CD8-positive, alpha-beta memory T cell (primary cell): ENCODE results near the gene ERBB3. TPM values are rescaled to one million over a fixed set of nuclear protein-coding genes. Genes with fewer than 3 reads are reported as not detected.

Experiments
- CTCF ChIA-PET: fragments of 350-600 bp; sonication (Branson Sonifier 250); formaldehyde crosslinking; loops from one replicate; lab custom pipeline; 2021; ENCODE audit warnings: antibody characterized with exemption; lab: Charles Lee
- POLR2A ChIA-PET: fragments of 350-600 bp; sonication (Branson Sonifier 250); formaldehyde crosslinking; loops from one replicate; lab custom pipeline; 2021; ENCODE audit warnings: antibody characterized with exemption; lab: Charles Lee
- DNase-seq, 5 donors: peaks; one replicate each; pipeline versions ENCODE4 v3.0.0 to v3.0.0-alpha.2; 2020 to 2022; ENCODE audit warnings: mixed read lengths in 1 of 5
- H3K27ac ChIP-seq: one replicate; pipeline ENCODE4 v1.7.0; 2013; ENCODE audit warnings: low read depth, mild to moderate bottlenecking, low read length, moderate library complexity
- H3K27me3 ChIP-seq: 2 replicates; pipeline ENCODE4 v1.7.0; 2013; ENCODE audit warnings: low read length, mild to moderate bottlenecking; ENCODE audit not compliant: insufficient read depth, poor library complexity, severe bottlenecking
- H3K36me3 ChIP-seq: 2 replicates; pipeline ENCODE4 v1.7.0; 2013; ENCODE audit warnings: mild to moderate bottlenecking, low read length, moderate library complexity; ENCODE audit not compliant: insufficient read depth
- H3K4me1 ChIP-seq: 2 replicates; pipeline ENCODE4 v1.7.0; 2013; ENCODE audit warnings: mild to moderate bottlenecking, low read length, moderate library complexity; ENCODE audit not compliant: insufficient read depth
- H3K4me3 ChIP-seq: 2 replicates; pipeline ENCODE4 v1.7.0; 2013; ENCODE audit warnings: mild to moderate bottlenecking, low read length
- H3K9me3 ChIP-seq: 2 replicates; pipeline ENCODE4 v1.7.0; 2013; ENCODE audit warnings: mild to moderate bottlenecking, low read length
- H3K27ac Mint-ChIP-seq, 8 donors: one replicate each; pipeline ENCODE4 v1.8.0; 2020 to 2021; ENCODE audit warnings: mixed read lengths in 8 of 8, mild to moderate bottlenecking in 6 of 8, inconsistent platforms in 3 of 8, moderate library complexity in 3 of 8
- H3K27me3 Mint-ChIP-seq, 2 donors: one replicate each; pipeline ENCODE4 v1.8.0; 2020 to 2021; ENCODE audit warnings: mixed read lengths in 2 of 2, mild to moderate bottlenecking in 1 of 2, moderate library complexity in 1 of 2
- H3K36me3 Mint-ChIP-seq, 3 donors: one replicate each; pipeline ENCODE4 v1.8.0; 2020 to 2021; ENCODE audit warnings: mixed read lengths in 3 of 3, inconsistent platforms in 1 of 3, mild to moderate bottlenecking in 1 of 3
- H3K4me1 Mint-ChIP-seq, 3 donors: one replicate each; pipeline ENCODE4 v1.8.0; 2020 to 2021; ENCODE audit warnings: mixed read lengths in 3 of 3, inconsistent platforms in 1 of 3, mild to moderate bottlenecking in 1 of 3
- H3K4me3 Mint-ChIP-seq, 7 donors: one replicate each; pipeline ENCODE4 v1.8.0; 2020 to 2021; ENCODE audit warnings: mixed read lengths in 7 of 7, mild to moderate bottlenecking in 6 of 7, moderate library complexity in 4 of 7, inconsistent platforms in 2 of 7
- H3K9me3 Mint-ChIP-seq, 5 donors: one replicate each; pipeline ENCODE4 v1.8.0; 2020 to 2022; ENCODE audit warnings: mixed read lengths in 5 of 5, mild to moderate bottlenecking in 3 of 5, moderate library complexity in 2 of 5, inconsistent platforms in 1 of 5
- polyA plus RNA-seq: library from polyadenylated mRNA; unstranded; fragments of 300-500 nt; fragmentation: Illumina TruSeq; gene quantifications from one replicate; pipeline ENCODE4 v1.2.3, GENCODE V29; 2021
- total RNA-seq, 2 experiments: library from RNA; stranded (reverse); gene quantifications; one replicate each; pipeline ENCODE4 v1.2.3, GENCODE V29; 2021

ERBB3 gene
- total and polyA plus RNA-seq, 3 experiments from 2014 or later = 0.63 to 1.9 (median 1.7) TPM

DNA sequence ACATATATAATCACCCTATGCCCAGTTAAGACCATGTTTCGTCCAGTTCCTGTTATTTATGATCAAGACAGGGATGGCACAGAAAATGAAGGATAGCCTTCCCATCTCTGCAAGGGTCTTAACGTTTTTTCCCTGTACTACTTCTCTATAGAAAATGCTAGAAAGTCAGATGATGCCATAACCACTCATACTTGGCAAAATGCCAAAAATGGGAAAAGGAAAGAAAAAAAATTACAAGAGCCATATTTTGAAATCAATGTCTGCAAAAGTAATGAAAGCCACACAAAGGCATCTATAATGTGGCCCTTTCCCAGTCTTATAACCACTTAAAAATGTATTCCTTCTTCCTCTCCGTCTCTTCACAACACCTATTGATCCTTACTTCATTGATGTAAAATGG is 70.6 kb downstream of the ERBB3 start:
- Histone ChIP-seq H3K27ac (no peak overlapping the region), H3K36me3 (no peaks in the 10 kb centered on the region), H3K4me1 (peaks cover 24% of the 10 kb centered on the region), H3K4me3 (no peak overlapping the region), H3K9me3 (no peaks in the 10 kb centered on the region), H3K27me3 (no peaks in the 10 kb centered on the region)
- DNase-seq = no peak
- peaks cover 0 to 6% (median 2%) of the 10 kb centered on the region in 3 donors for H3K36me3 Mint-ChIP-seq
- H3K27ac Mint-ChIP-seq = peak overlapping the region in 7 of 8 donors; percentile 69 to 98 (median 94)
- no peaks in the 10 kb centered on the region for H3K27me3 Mint-ChIP-seq
- ChIA-PET POLR2A (interaction anchor here (0.6 to 1.7 kb wide), 6 partner anchors 9 to 55 kb away, joined by 3 to 19 read pairs (median 6); partner anchors contain the start of gene ESYT1), CTCF (interaction anchor here (0.6 to 1.8 kb wide), 2 partner anchors 12 to 39 kb away, joined by 3 to 10 read pairs; partner anchors contain the start of gene SMARCC2)
- peak overlapping the region; percentile 39 to 91 (median 67) for H3K4me3 Mint-ChIP-seq
- H3K9me3 Mint-ChIP-seq = no peaks in the 10 kb centered on the region
- H3K4me1 Mint-ChIP-seq = peaks cover 33 to 37% (median 36%) of the 10 kb centered on the region in 3 donors

DNA sequence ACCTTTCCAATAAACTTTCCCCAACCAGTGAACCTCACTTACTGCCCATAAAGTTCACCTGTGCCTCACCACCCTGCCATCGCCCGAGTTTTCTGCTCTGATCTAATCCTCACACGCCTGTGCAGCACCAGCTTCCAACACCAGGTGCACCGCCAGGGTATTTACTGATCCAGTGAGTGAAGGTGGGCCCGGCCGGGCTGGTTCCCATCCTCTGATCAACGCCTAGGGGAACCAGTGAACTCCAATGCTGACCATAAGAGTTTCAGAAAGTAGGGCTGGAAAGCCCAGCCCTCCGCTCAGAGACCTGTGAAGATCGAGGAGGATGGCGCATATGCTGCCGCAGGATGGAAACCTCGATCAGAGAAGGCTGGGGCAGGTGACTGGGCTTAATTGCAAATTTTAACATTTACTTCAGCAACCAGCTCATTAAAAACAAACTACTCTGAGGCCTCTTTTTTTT is 71.7 kb downstream of the ERBB3 start:
- peaks cover 31 to 36% (median 33%) of the 10 kb centered on the region in 3 donors for H3K4me1 Mint-ChIP-seq
- no peaks in the 10 kb centered on the region for H3K27me3 Mint-ChIP-seq
- POLR2A ChIA-PET = interaction anchor here (0.6 to 1.7 kb wide), 12 partner anchors 9 to 222 kb away, joined by 3 to 19 read pairs (median 4); partner anchors contain the start of genes ESYT1, PA2G4, RPL41 and SMARCC2
- Histone ChIP-seq H3K9me3 (no peaks in the 10 kb centered on the region), H3K4me1 (peaks cover 24% of the 10 kb centered on the region), H3K36me3 (no peaks in the 10 kb centered on the region), H3K27ac (peak overlapping the region; percentile 80), H3K27me3 (no peaks in the 10 kb centered on the region), H3K4me3 (peak overlapping the region; percentile 60)
- H3K9me3 Mint-ChIP-seq = no peaks in the 10 kb centered on the region
- DNase-seq = peak; percentile 52 to 81 (median 55)
- peak overlapping the region; percentile 94 to 98 (median 97) for H3K27ac Mint-ChIP-seq
- CTCF ChIA-PET = interaction anchor here (0.6 to 1.8 kb wide), 11 partner anchors 9 to 313 kb away, joined by 3 to 22 read pairs (median 3); partner anchors contain the start of genes ESYT1, SMARCC2 and ZC3H10
- peaks cover 0 to 6% (median 2%) of the 10 kb centered on the region in 3 donors for H3K36me3 Mint-ChIP-seq
- peak overlapping the region; percentile 89 to 98 (median 91) for H3K4me3 Mint-ChIP-seq

DNA sequence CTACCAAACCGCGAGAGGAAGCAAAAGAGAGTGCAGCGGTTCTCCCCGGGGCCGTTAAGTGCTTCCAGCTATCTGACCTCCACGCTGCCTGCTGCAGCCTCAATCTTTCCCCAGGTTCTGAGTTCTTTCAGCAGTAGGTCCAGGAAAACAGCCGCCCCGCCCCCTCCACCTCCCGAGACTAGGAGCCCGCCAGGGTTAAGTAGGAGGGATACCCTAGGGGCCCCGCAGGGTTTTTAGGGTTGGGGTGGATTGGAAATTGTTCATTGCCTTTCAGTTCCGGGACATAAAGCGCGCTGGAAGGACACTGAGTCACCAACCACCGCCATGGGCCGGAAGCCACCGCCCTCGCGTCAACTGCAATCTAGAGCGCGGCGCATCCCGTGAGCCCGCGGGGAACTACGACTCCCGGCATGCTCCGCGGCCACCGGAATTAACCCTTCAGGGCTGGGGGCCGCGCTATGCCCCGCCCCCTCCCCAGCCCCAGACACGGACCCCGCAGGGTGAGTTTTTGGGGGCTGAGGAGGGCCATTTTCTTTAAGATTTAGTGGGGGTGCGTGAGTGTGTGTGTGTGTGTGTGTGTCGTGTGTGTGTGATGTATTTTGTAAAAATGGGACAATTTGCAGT is 72.3 kb downstream of the ERBB3 start, which contains the start of gene MYL6B:
MYL6B (plus strand) TSS at position 456 of the 624 bp plus-strand sequence. CDS start 1,332 bp downstream, outside the sequence.
- peak; percentile 84 to 94 (median 87) for DNase-seq
- no peaks in the 10 kb centered on the region for H3K9me3 ChIP-seq
- H3K36me3 ChIP-seq = no peaks in the 10 kb centered on the region
- POLR2A ChIA-PET = interaction anchor here (0.6 to 1.7 kb wide), 11 partner anchors 10 to 222 kb away, joined by 3 to 19 read pairs (median 5); partner anchors contain the start of genes ESYT1, PA2G4, RPL41 and SMARCC2
- peaks cover 0 to 6% (median 2%) of the 10 kb centered on the region in 3 donors for H3K36me3 Mint-ChIP-seq
- peak within 1 kb of the TSS; percentile 89 to 98 (median 91) for H3K4me3 Mint-ChIP-seq
- peak within 1 kb of the TSS; percentile 94 to 98 (median 97) for H3K27ac Mint-ChIP-seq
- no peaks in the 10 kb centered on the region for H3K27me3 ChIP-seq
- H3K9me3 Mint-ChIP-seq = no peaks in the 10 kb centered on the region
- no peaks in the 10 kb centered on the region for H3K27me3 Mint-ChIP-seq
- H3K27ac ChIP-seq = peak within 1 kb of the TSS; percentile 80
- H3K4me1 ChIP-seq = peaks cover 27% of the 10 kb centered on the region
- CTCF ChIA-PET = interaction anchor here (0.8 to 1.8 kb wide), 10 partner anchors 10 to 312 kb away, joined by 3 to 22 read pairs (median 4); partner anchors contain the start of genes ESYT1, SMARCC2 and ZC3H10
- H3K4me3 ChIP-seq = peak within 1 kb of the TSS; percentile 60
- H3K4me1 Mint-ChIP-seq = peaks cover 31 to 36% (median 33%) of the 10 kb centered on the region in 3 donors

Other genes starting within 250 kb of the ERBB3 start
- gene MMP19, start 237.2 kb upstream of the ERBB3 start, total RNA-seq = 1 to 10 TPM in 1 of 2 experiments, under 1 TPM in 1; 0.29 to 1.0 TPM
- not detected for gene MMP19, start 237.2 kb upstream of the ERBB3 start, polyA plus RNA-seq
- 10 to 100 TPM; 35.8 to 38.4 TPM for gene PYM1, start 152.3 kb upstream of the ERBB3 start, total RNA-seq
- 80.8 TPM for gene PYM1, start 152.3 kb upstream of the ERBB3 start, polyA plus RNA-seq
- gene DGKA, start 149.0 kb upstream of the ERBB3 start, total RNA-seq = 100 to 1,000 TPM; 221 to 236 TPM
- 234 TPM for gene DGKA, start 149.0 kb upstream of the ERBB3 start, polyA plus RNA-seq
- under 1 TPM; 0.28 to 0.33 TPM for gene PMEL, start 114.1 kb upstream of the ERBB3 start, total RNA-seq
- not detected for gene PMEL, start 114.1 kb upstream of the ERBB3 start, polyA plus RNA-seq
- gene CDK2, start 113.3 kb upstream of the ERBB3 start, total RNA-seq = 100 to 1,000 TPM; 117 to 125 TPM
- 8.2 TPM for gene CDK2, start 113.3 kb upstream of the ERBB3 start, polyA plus RNA-seq
- gene RAB5B, start 106.1 kb upstream of the ERBB3 start, total RNA-seq = 10 to 100 TPM; 36.6 to 38.3 TPM
- 68.5 TPM for gene RAB5B, start 106.1 kb upstream of the ERBB3 start, polyA plus RNA-seq
- gene SUOX, start 82.9 kb upstream of the ERBB3 start, total RNA-seq = 1 to 10 TPM; 2.3 to 2.5 TPM
- 0.90 TPM for gene SUOX, start 82.9 kb upstream of the ERBB3 start, polyA plus RNA-seq
- 10 to 100 TPM; 11.0 to 11.6 TPM for gene IKZF4, start 59.1 kb upstream of the ERBB3 start, total RNA-seq
- 0.86 TPM for gene IKZF4, start 59.1 kb upstream of the ERBB3 start, polyA plus RNA-seq
- gene RPS26, start 38.2 kb upstream of the ERBB3 start, total RNA-seq = 10 to 100 TPM; 48.8 to 59.9 TPM
- gene RPS26, start 38.2 kb upstream of the ERBB3 start, polyA plus RNA-seq = 1,127 TPM
- 100 to 1,000 TPM; 468 to 504 TPM for gene PA2G4, start 24.4 kb downstream of the ERBB3 start, total RNA-seq
- gene PA2G4, start 24.4 kb downstream of the ERBB3 start, polyA plus RNA-seq = 249 TPM
- 1,000 to 10,000 TPM; 5,711 to 5,990 TPM for gene RPL41, start 36.5 kb downstream of the ERBB3 start, total RNA-seq
- 7,268 TPM for gene RPL41, start 36.5 kb downstream of the ERBB3 start, polyA plus RNA-seq
- 1 to 10 TPM; 8.1 to 9.0 TPM for gene ZC3H10, start 38.1 kb downstream of the ERBB3 start, total RNA-seq
- 3.2 TPM for gene ZC3H10, start 38.1 kb downstream of the ERBB3 start, polyA plus RNA-seq
- 100 to 1,000 TPM; 185 to 191 TPM for gene ESYT1, start 48.1 kb downstream of the ERBB3 start, total RNA-seq
- 374 TPM for gene ESYT1, start 48.1 kb downstream of the ERBB3 start, polyA plus RNA-seq
- gene MYL6B, start 72.4 kb downstream of the ERBB3 start, total RNA-seq = 10 to 100 TPM; 68.6 to 70.0 TPM
- gene MYL6B, start 72.4 kb downstream of the ERBB3 start, polyA plus RNA-seq = 6.2 TPM
- gene MYL6, start 78.2 kb downstream of the ERBB3 start, total RNA-seq = 1,000 to 10,000 TPM; 1,010 to 1,017 TPM
- gene MYL6, start 78.2 kb downstream of the ERBB3 start, polyA plus RNA-seq = 2,423 TPM
- gene SMARCC2, start 109.3 kb downstream of the ERBB3 start, total RNA-seq = 100 to 1,000 TPM; 107 to 118 TPM
- gene SMARCC2, start 109.3 kb downstream of the ERBB3 start, polyA plus RNA-seq = 92.4 TPM
- gene RNF41, start 141.8 kb downstream of the ERBB3 start, total RNA-seq = 10 to 100 TPM; 41.2 to 42.3 TPM
- gene RNF41, start 141.8 kb downstream of the ERBB3 start, polyA plus RNA-seq = 47.4 TPM
- gene NABP2, start 144.2 kb downstream of the ERBB3 start, total RNA-seq = 100 to 1,000 TPM; 102 to 104 TPM
- gene NABP2, start 144.2 kb downstream of the ERBB3 start, polyA plus RNA-seq = 4.6 TPM
- under 1 TPM; 0.35 to 0.62 TPM for gene SLC39A5, start 149.9 kb downstream of the ERBB3 start, total RNA-seq
- gene SLC39A5, start 149.9 kb downstream of the ERBB3 start, polyA plus RNA-seq = not detected
- gene ANKRD52, start 178.2 kb downstream of the ERBB3 start, total RNA-seq = 10 to 100 TPM; 67.0 to 69.9 TPM
- 16.1 TPM for gene ANKRD52, start 178.2 kb downstream of the ERBB3 start, polyA plus RNA-seq
- gene COQ10A, start 186.8 kb downstream of the ERBB3 start, total RNA-seq = 10 to 100 TPM; 14.3 to 14.4 TPM
- 14.2 TPM for gene COQ10A, start 186.8 kb downstream of the ERBB3 start, polyA plus RNA-seq
- 100 to 1,000 TPM; 279 to 286 TPM for gene CS, start 220.2 kb downstream of the ERBB3 start, total RNA-seq
- gene CS, start 220.2 kb downstream of the ERBB3 start, polyA plus RNA-seq = 78.8 TPM
- 100 to 1,000 TPM; 165 to 167 TPM for gene CNPY2, start 235.8 kb downstream of the ERBB3 start, total RNA-seq
- gene CNPY2, start 235.8 kb downstream of the ERBB3 start, polyA plus RNA-seq = 188 TPM